Cardiac fibroblast (primary cell): Measurements from ENCODE around the gene CD74.

Experiments used
- DNase-seq, 2 donors: peaks; one replicate each; pipeline versions ENCODE4 v3.0.0 to v3.0.0-alpha.2; 2010; ENCODE audit warnings: low read depth in 2 of 2
- H3K4me3 ChIP-seq, 2 donors: replicated peaks in 1 of 2; 1 replicate in 1 of 2; 2 replicates in 1 of 2; pipeline ENCODE4 v1.5.1; 2011; ENCODE audit warnings: low read depth in 2 of 2, low read length in 2 of 2, mild to moderate bottlenecking in 2 of 2, moderate library complexity in 1 of 2
- TF ChIP-seq, protein P1 (sequence below): IDR thresholded peaks from one replicate; pipeline ENCODE4 v1.5.1; 2011; ENCODE audit warnings: low read depth, mild to moderate bottlenecking, low read length, inconsistent platforms

Gene CD74

DNA sequence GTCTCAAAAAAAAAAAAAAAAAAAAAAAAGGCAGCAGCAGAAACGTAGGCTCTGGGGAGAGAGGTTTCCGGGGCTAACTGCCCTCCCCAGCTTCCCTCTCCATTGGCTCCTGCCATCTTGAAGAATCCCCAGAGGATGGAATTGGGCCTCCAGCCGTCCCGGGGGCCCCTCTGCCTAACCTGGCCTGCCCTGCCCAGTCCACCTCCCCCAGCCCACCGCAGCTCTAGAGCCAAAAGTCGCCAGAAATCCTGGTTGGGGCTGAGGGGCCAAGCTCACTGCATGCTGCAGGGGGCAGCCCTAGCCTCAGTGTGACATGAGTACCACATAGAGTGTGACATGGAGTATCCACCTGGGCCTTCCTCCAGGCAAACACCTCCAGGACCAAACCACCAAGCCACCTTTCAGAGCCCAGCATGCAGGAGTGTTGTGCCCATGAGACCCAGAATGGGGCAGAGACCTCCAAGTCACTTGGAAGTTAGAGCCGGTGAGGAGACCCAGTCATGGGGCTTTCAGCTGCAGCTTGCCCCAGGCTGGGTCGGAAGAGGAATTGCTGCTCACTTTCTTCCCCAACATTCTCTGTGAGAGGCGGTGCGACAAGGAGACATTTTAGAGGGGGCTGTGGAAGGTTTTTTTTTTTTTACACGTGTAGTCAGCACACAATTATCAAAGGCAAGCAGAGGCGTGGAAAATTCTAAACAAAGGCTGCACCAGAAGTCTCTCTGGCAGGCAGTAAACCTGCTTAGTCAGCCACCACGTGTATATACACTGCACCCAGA, 17.6 kb downstream of the CD74 start:
- DNase-seq: no peak
- TF ChIP-seq, protein P1, sequence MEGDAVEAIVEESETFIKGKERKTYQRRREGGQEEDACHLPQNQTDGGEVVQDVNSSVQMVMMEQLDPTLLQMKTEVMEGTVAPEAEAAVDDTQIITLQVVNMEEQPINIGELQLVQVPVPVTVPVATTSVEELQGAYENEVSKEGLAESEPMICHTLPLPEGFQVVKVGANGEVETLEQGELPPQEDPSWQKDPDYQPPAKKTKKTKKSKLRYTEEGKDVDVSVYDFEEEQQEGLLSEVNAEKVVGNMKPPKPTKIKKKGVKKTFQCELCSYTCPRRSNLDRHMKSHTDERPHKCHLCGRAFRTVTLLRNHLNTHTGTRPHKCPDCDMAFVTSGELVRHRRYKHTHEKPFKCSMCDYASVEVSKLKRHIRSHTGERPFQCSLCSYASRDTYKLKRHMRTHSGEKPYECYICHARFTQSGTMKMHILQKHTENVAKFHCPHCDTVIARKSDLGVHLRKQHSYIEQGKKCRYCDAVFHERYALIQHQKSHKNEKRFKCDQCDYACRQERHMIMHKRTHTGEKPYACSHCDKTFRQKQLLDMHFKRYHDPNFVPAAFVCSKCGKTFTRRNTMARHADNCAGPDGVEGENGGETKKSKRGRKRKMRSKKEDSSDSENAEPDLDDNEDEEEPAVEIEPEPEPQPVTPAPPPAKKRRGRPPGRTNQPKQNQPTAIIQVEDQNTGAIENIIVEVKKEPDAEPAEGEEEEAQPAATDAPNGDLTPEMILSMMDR: no peak
- no peak overlapping the region for H3K4me3 ChIP-seq

DNA sequence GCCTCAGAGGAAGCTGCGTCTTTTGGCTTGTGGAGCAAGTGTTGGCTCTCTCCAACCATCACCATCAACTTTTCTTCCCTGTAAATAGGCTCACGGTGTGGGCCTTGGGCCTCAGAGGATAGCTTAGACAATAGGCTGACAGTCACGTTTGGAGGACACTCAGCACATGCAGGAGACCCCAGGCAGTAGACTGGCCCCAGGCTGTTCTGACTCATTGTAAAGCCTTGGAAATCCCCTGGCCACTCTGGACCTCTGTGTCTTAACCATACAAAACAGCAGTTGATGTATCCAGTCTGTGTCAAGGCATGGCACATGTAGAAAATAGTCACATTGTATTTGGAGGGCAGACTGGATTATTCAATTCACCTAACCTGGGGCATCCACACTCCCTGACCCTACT, 18.6 kb downstream of the CD74 start:
- TF ChIP-seq, protein P1: no peak
- peak in 1 of 2 donors; percentile 22 for DNase-seq
- no peak overlapping the region for H3K4me3 ChIP-seq

DNA sequence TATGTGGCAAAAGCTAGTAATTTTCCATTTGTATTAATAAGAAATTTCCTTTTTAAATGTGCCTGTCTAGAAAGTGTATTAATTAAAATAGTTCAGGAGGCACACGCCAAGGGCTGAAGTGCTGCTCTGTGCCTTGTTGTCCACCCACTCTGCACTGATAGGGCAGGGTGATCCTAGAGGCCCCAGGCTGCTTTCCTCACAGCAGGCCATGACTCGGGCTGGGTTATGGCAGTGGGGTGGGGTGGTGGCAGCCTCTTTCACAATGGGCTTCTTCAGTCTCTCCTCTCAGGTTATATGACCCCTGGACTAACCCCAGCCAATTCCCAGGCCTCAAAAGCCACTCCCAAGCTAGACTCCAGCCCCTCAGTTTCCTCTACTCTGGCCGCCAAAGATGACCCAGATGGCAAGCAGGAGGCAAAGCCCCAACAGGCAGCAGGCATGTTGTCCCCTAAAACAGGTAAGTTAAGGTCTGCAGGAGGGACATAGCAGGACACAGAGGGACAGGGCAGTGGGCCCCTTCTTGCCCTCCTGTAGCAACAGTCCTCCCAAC, 19.5 kb downstream of the CD74 start:
- TF ChIP-seq, protein P1: no peak
- H3K4me3 ChIP-seq: no peak overlapping the region
- DNase-seq: no peak

DNA sequence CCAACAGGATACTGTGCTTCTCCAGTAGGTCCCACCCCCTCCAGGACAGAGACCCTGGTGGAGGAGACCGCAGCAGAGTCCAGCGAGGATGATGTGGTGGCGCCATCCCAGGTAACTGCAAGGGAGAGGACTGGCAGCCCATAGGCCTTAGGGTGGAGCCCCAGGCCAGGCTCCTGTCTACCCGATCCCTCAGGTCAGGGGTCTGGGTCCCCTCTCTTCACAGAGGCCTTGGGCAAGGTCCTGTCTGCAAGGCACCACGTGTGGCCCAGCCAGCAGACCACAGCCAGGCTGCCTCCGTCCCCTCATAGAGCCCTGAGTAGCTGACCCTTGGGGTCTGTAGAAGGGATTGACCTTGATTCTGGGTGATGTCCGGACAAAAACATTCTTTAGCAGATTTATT, 20.0 kb downstream of the CD74 start:
- no peak for DNase-seq
- TF ChIP-seq, protein P1: no peak
- no peak overlapping the region for H3K4me3 ChIP-seq

DNA sequence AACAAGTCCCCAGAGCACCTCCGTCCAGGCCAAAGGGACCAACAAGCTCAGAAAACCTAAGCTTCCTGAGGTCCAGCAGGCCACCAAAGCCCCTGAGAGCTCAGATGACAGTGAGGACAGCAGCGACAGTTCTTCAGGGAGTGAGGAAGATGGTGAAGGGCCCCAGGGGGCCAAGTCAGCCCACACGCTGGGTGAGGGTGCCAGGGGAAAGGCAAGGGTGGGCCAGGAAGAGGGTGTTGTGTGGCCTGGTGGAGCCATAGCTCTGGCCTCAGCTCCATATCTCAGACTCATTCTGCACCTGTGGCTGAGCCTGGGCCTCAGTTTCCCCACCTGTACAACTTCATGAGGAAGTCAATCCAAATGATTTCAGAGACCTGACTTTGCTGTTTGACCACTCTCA, 20.7 kb downstream of the CD74 start:
- H3K4me3 ChIP-seq: no peak overlapping the region
- no peak for DNase-seq
- TF ChIP-seq, protein P1: no peak

DNA sequence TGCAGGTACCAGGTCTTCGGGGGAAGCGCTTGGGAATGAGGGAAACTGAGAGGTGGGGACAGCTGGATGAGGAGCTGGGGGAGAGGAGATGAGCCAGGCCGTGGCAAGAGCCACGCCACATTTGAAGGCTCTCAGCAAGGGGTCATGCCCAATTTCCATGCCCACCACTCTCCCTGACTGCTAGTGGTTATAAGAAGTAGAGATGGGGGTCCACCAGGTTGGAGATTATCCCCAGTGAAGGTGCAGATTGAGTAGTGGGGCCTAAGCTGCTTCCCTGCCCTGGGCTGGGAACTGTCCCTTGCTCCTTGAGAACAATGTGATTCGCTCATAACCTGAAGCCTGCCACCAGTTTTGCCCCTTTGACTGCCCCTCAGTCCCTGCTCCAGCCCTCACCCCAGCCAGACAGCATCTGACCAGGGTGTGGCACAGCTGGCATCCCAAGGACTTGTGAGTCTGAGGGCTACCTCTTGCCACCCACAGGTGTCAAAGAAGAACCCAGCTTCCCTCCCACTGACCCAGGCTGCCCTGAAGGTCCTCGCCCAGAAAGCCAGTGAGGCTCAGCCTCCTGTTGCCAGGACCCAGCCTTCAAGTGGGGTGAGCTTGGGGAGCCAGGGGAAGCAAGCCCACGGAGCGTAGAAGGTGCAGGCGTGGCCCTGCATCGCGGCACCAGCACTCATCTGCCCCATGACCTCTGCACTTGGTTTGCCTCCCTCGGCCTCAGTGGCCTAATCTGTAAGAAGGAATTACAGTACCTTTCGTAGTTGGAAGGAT, 21.5 kb downstream of the CD74 start:
- TF ChIP-seq, protein P1: no peak
- no peak for DNase-seq
- H3K4me3 ChIP-seq: no peak overlapping the region
